CD4-positive, alpha-beta T cell treated with Interferon alpha-2 for 1 hour (primary cell): ENCODE data around the gene RNF181.
"Not testable (repeated sequence)": the region's sequence is repeated elsewhere in the genome, so short reads cannot be mapped to it uniquely, and the experiment has no call there.

Experiments
- DNase-seq, 2 donors: peaks; one replicate each; pipeline ENCODE4 v3.0.0-alpha.2; 2020 to 2022

Gene RNF181

GRCh38 chr2:85595301-85596025, at the start of gene RNF181:
TSS of gene RNF181 (plus strand) at chr2:85595745. CDS start at chr2:85595764, 19 bp downstream.
- peak; percentile 93 to 95 for DNase-seq

- DNase-seq = no peak
These were observed 49.7 kb upstream of the RNF181 start for GRCh38 chr2:85545780-85546240.

GRCh38 chr2:85547089-85547858, 48.3 kb upstream of the RNF181 start:
- DNase-seq = no peak

- DNase-seq = no peak
These were observed 47.5 kb upstream of the RNF181 start for GRCh38 chr2:85547859-85548607.

GRCh38 chr2:85548608-85548900, 47.0 kb upstream of the RNF181 start:
- DNase-seq = no peak

- DNase-seq = no peak
These were observed 46.5 kb upstream of the RNF181 start for GRCh38 chr2:85549095-85549494.

- DNase-seq = no peak
These were observed 45.7 kb upstream of the RNF181 start for GRCh38 chr2:85549826-85550225.

GRCh38 chr2:85550486-85550885, 45.1 kb upstream of the RNF181 start:
- DNase-seq = no peak

- peak; percentile 89 to 92 for DNase-seq
These were observed 43.6 kb upstream of the RNF181 start for GRCh38 chr2:85551698-85552678.

- no peak for DNase-seq
These were observed 42.4 kb upstream of the RNF181 start for GRCh38 chr2:85553184-85553583.

GRCh38 chr2:85554980-85555612, 40.4 kb upstream of the RNF181 start:
- no peak for DNase-seq

- DNase-seq = no peak
These were observed 38.4 kb upstream of the RNF181 start for GRCh38 chr2:85557130-85557529.

GRCh38 chr2:85558160-85558559, 37.4 kb upstream of the RNF181 start:
- no peak for DNase-seq

- not testable (repeated sequence) for DNase-seq
These were observed 35.2 kb upstream of the RNF181 start for GRCh38 chr2:85560403-85560726.

GRCh38 chr2:85560812-85561279, 34.7 kb upstream of the RNF181 start:
- DNase-seq = no peak

GRCh38 chr2:85561280-85562212, 34.0 kb upstream of the RNF181 start, which contains the start of gene GGCX:
TSS of gene GGCX (minus strand) at chr2:85561493. CDS start at chr2:85561428, 65 bp downstream.
- peak; percentile 95 to 96 for DNase-seq

- DNase-seq = no peak
These were observed 31.4 kb upstream of the RNF181 start for GRCh38 chr2:85564144-85564563.

- no peak for DNase-seq
These were observed 29.3 kb upstream of the RNF181 start for GRCh38 chr2:85566265-85566664.

- DNase-seq = no peak
These were observed 19.8 kb upstream of the RNF181 start for GRCh38 chr2:85575739-85576138.

GRCh38 chr2:85577063-85577385, 18.5 kb upstream of the RNF181 start:
- DNase-seq = no peak
